ENCODE data around the gene PMM2. TPM values are rescaled to one million over a fixed set of nuclear protein-coding genes. Genes with fewer than 3 reads are reported as not detected.

The PMM2 gene
- total RNA-seq, 1 experiment from 2014 or later, result 35.2 TPM

- no peaks in the 10 kb centered on the region for H3K9me2 ChIP-seq (replicated peaks; ENCODE audit: low read length)
- H3K79me2 ChIP-seq (ENCODE audit: low read length), result no peaks in the 10 kb centered on the region
- intact Hi-C loops (cut with micrococcal nuclease), result no loop called here
- no peak overlapping the region for H3K4me2 ChIP-seq (ENCODE audit: low read length)
- H3K27me3 ChIP-seq (ENCODE audit: low read length), result no peaks in the 10 kb centered on the region
- DNase-seq (no peak), ATAC-seq (no peak)
- H3K27ac ChIP-seq (ENCODE audit: low read length), result no peak overlapping the region
- H3K36me3 ChIP-seq (ENCODE audit: low read depth, low read length), result peaks cover 3% of the 10 kb centered on the region; the same call in 1 of the 2 replicates
- peaks cover 32% of the 10 kb centered on the region for H3K4me1 ChIP-seq (ENCODE audit: insufficient read depth, low read length)
- ChIA-PET CTCF (no interaction called here), POLR2A (ENCODE audit: unreplicated experiment) (interaction anchor here (0.6 kb wide), 1 partner anchor 42 kb away, joined by 6 read pairs; no protein-coding TSS in a partner anchor)
- no peak overlapping the region for H3K9ac ChIP-seq (ENCODE audit: low read length)
- H3K4me3 ChIP-seq (ENCODE audit: low read length), result no peak overlapping the region
- H3F3A ChIP-seq (ENCODE audit: low read length, unreplicated experiment), result no peaks in the 10 kb centered on the region
- no TSS peak for BruUV-seq (replicated peaks)
- H3K9me3 ChIP-seq (ENCODE audit: low read length), result no peaks in the 10 kb centered on the region
- no peak overlapping the region for H2AFZ ChIP-seq (ENCODE audit: low read length)
- no peaks in the 10 kb centered on the region for H4K20me1 ChIP-seq (ENCODE audit: low read length)
- TF ChIP-seq EZH2 (IDR thresholded peaks at IDR 0.05; ENCODE audit: low read length, unreplicated experiment), result no peak
- no peak for TF ChIP-seq CTCF (conservative IDR thresholded peaks at IDR 0.05; ENCODE audit: low read depth, low read length)
- no peak for TF ChIP-seq EZH2phosphoT487 (IDR thresholded peaks at IDR 0.05; ENCODE audit: borderline replicate concordance, low read length)
These were observed 91.6 kb downstream of the PMM2 start for GRCh38 chr16:8888951-8889892.

- ChIA-PET POLR2A (ENCODE audit: unreplicated experiment) (no interaction called here), CTCF (no interaction called here)
- no peak overlapping the region for H3K4me2 ChIP-seq (ENCODE audit: low read length)
- H3K36me3 ChIP-seq (ENCODE audit: low read depth, low read length), result peaks cover 6% of the 10 kb centered on the region; the same call in 1 of the 2 replicates
- H2AFZ ChIP-seq (ENCODE audit: low read length), result no peak overlapping the region
- H3K4me1 ChIP-seq (ENCODE audit: insufficient read depth, low read length), result peaks cover 25% of the 10 kb centered on the region
- no peaks in the 10 kb centered on the region for H3K27me3 ChIP-seq (ENCODE audit: low read length)
- no peaks in the 10 kb centered on the region for H3K79me2 ChIP-seq (ENCODE audit: low read length)
- ATAC-seq (no peak), DNase-seq (no peak)
- no TSS peak for BruUV-seq (replicated peaks)
- no peak overlapping the region for H3K27ac ChIP-seq (ENCODE audit: low read length)
- no peak overlapping the region for H3K4me3 ChIP-seq (ENCODE audit: low read length)
- H3K9me3 ChIP-seq (ENCODE audit: low read length), result no peaks in the 10 kb centered on the region
- TF ChIP-seq EZH2phosphoT487 (IDR thresholded peaks at IDR 0.05; ENCODE audit: borderline replicate concordance, low read length), result no peak
- TF ChIP-seq EZH2 (IDR thresholded peaks at IDR 0.05; ENCODE audit: low read length, unreplicated experiment), result no peak
- intact Hi-C loops (cut with micrococcal nuclease), result no loop called here
- no peaks in the 10 kb centered on the region for H3K9me2 ChIP-seq (replicated peaks; ENCODE audit: low read length)
- H3K9ac ChIP-seq (ENCODE audit: low read length), result no peak overlapping the region
- H4K20me1 ChIP-seq (ENCODE audit: low read length), result no peaks in the 10 kb centered on the region
- H3F3A ChIP-seq (ENCODE audit: low read length, unreplicated experiment), result no peaks in the 10 kb centered on the region
These were observed 92.4 kb downstream of the PMM2 start for GRCh38 chr16:8889893-8890548.

GRCh38 chr16:8890549-8890921 is 92.9 kb downstream of the PMM2 start:
- H3K4me2 ChIP-seq (ENCODE audit: low read length), result no peak overlapping the region
- no peak overlapping the region for H2AFZ ChIP-seq (ENCODE audit: low read length)
- peaks cover 11% of the 10 kb centered on the region; the same call in 1 of the 2 replicates for H3K36me3 ChIP-seq (ENCODE audit: low read depth, low read length)
- H3K9ac ChIP-seq (ENCODE audit: low read length), result no peak overlapping the region
- no peaks in the 10 kb centered on the region for H3F3A ChIP-seq (ENCODE audit: low read length, unreplicated experiment)
- H3K9me3 ChIP-seq (ENCODE audit: low read length), result no peaks in the 10 kb centered on the region
- CTCF ChIA-PET, result no interaction called here
- no peaks in the 10 kb centered on the region for H3K27me3 ChIP-seq (ENCODE audit: low read length)
- peaks cover 20% of the 10 kb centered on the region for H3K4me1 ChIP-seq (ENCODE audit: insufficient read depth, low read length)
- BruUV-seq (replicated peaks), result no TSS peak
- TF ChIP-seq EZH2phosphoT487 (IDR thresholded peaks at IDR 0.05; ENCODE audit: borderline replicate concordance, low read length) (no peak), EZH2 (IDR thresholded peaks at IDR 0.05; ENCODE audit: low read length, unreplicated experiment) (no peak), CTCF (conservative IDR thresholded peaks at IDR 0.05; ENCODE audit: low read depth, low read length) (no peak)
- ATAC-seq (no peak), DNase-seq (no peak)
- intact Hi-C loops (cut with micrococcal nuclease), result no loop called here
- no peaks in the 10 kb centered on the region for H3K9me2 ChIP-seq (replicated peaks; ENCODE audit: low read length)
- H3K4me3 ChIP-seq (ENCODE audit: low read length), result no peak overlapping the region
- no peaks in the 10 kb centered on the region for H3K79me2 ChIP-seq (ENCODE audit: low read length)
- no peak overlapping the region for H3K27ac ChIP-seq (ENCODE audit: low read length)
- H4K20me1 ChIP-seq (ENCODE audit: low read length), result no peaks in the 10 kb centered on the region
- POLR2A ChIA-PET (ENCODE audit: unreplicated experiment), result no interaction called here
